Measurements from ENCODE around the gene LMOD1.

LMOD1 gene

DNA sequence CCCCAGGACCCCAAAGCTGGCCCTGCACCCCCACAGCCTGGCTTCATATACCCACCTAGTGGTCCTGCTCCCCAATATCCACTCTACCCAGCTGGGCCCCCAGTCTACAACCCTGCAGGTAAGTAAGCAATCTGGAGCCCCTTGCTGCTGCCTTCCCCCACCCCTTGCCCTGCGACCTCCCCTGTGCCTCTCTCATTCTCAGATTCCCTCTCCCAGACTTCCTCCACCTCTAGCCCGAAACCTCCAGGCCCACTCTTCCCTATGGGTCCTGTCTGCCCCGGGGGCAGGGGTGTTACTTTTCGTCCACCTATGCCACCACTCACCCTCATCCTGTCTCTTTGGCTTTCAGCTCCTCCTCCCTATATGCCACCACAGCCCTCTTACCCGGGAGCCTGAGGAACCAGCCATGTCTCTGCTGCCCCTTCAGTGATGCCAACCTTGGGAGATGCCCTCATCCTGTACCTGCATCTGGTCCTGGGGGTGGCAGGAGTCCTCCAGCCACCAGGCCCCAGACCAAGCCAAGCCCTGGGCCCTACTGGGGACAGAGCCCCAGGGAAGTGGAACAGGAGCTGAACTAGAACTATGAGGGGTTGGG lies 54.8 kb downstream of the LMOD1 start:
- no peak for DNase-seq (ENCODE audit: low read depth in 2 of 2)

DNA sequence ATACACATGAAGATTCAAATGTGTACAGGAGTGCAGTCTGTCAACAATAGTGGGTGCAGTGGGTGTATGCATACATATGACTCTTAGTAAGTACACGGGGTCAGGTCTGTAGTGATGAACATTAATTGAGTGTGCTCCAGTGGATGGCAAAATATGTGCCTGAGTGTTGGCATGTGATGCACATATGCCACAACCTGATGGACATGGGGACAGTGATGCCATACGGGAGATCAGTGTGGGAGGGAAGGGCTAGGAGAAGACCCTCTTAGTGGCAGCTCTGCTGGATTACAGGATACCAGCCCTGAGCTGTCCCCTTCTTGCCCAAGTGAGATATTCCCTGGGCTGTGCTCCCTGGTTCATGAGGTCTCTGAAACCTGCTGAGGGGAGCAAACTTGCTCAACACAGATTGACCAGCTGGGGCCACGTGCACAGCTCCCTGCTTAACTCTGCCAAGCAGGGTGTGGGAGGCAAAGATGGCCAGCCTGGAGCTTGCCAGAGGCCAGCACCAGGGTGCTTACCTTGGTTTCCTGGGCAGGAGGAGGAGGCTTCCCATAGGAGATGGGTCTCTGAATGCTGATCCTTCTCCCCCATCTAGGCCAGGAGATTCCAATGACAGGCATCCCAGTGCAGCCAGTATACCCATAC lies 55.4 kb downstream of the LMOD1 start:
- DNase-seq (ENCODE audit: low read depth in 2 of 2): no peak

DNA sequence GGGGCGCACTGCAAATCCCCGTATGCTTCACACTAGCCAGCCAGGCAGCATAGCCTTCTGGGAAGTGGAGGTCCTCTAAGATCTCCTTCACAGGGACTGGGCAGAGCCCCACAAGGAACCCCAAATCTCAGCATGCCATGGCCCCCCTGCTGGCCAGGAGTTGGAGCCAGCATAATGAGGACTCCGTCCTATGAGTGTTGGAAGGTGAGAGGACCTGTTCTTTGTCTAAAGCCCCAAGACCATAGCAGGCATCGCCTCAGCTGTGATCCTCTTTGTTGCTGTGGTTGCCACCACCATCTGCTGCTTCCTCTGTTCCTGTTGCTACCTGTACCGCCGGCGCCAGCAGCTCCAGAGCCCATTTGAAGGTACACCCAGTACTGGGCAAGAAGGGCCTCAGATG lies 56.1 kb downstream of the LMOD1 start:
- no peak for DNase-seq (ENCODE audit: low read depth in 2 of 2)

DNA sequence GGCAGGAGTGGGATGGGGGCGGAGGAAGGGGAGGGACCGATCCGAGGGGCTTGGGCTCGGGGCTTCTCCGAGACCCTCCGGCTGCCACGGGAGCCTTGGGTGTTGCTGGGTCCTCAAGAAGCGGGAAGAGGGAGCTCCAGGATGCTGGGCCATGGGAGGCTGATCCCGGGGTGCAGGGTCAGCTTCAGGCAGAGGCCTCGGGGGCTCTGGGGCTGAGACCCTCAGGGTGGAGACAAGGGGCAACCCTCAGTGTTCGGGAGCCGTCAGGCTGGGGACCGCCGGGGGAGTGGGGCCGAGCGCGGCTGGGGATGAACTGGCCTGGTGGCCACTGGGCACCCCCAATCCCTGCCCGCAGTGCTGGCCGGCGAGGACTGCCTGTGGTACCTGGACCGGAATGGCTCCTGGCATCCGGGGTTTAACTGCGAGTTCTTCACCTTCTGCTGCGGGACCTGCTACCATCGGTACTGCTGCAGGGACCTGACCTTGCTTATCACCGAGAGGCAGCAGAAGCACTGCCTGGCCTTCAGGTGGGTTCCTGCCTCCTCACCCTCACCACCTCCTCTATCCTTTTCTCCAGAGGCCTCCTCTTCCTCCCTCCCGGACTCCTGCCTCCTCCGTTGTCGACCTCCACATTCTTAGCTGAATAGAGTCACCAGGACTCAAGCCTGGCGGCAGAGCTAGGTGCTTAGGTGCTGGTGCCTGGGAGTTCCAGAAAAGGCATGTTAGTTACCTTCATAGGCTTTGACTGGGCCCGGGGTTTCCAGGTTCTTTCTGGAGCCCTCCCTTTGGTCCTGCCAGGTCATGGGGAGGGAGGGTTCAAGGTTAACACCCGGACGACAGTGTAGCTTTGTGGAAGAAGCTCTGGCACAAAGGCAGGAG lies 57.0 kb downstream of the LMOD1 start:
- no peak for DNase-seq (ENCODE audit: low read depth in 2 of 2)

DNA sequence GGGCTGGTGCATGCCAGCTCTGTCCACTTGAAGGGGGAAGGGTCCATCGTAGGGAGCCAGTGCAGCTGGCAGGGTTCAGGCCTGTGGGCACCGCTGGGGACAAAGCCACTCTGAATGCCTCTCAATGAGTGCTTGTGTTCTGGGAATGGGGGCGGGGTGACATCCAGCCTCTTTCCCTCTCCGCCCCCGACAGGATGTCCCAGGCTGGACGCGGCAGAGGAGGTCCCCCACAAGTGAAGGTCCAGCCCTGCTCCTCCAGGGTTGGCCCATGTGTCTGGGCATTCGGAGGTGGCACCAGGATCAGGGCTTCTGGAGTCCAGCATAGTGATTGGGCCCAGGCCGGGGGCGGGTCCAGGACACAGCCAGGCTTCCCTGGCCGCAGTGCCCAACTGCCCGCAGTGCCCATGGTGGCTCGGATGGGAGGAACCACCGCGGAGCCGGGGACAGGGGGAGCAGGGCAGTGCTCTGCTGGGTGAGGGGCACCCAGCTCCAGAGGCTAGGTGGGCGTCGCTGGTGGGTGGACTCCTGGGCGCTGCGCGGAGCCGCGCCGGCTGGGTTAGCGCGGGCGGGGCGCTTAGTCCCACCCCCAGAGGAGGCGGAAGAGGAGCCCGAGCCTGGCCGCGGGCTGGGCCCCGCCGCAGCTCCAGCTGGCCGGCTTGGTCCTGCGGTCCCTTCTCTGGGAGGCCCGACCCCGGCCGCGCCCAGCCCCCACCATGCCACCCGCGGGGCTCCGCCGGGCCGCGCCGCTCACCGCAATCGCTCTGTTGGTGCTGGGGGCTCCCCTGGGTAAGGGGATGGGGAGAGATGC lies 57.9 kb downstream of the LMOD1 start, which contains the start of gene SHISA4:
Gene SHISA4 (plus strand): TSS at position 617 of the 808 bp plus-strand sequence. CDS start 97 bp downstream, at position 714.
- no peak for DNase-seq (ENCODE audit: low read depth in 2 of 2)

DNA sequence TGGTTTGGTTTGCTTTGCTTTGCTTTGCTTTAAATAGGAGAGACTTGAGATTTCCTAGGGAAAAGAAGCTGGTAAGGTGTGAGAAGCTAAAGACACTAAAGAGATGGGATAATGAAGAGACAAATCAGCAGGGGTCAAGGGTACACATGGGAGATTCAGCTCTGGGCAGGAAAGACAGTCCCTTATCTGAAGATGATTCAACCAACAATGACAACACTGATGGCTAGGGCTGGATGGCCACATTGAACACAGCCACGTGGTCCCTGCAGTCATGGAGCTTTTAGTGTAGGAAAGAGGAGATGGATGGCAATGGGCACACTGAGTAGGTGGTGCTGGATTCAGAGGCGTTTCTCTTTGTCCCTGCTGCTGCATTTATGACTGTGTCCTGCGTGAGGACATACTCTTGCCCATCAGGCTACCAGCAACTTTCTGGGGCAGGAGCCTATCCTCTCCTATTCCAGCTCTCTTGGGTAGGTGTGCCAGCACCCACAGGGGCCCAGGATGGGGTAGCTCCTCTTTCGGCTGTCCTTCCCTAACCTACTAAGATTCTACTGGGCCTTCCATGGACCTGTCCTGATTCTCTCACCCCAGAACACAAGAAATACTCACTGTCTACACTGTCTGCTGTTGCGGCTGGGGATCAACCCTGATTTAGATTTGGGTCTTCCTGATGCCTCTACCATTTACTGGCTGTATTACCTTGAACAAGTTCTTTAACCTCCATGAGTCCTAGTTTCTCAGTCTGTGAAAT lies 59.1 kb downstream of the LMOD1 start:
- DNase-seq (ENCODE audit: low read depth in 2 of 2): no peak

DNA sequence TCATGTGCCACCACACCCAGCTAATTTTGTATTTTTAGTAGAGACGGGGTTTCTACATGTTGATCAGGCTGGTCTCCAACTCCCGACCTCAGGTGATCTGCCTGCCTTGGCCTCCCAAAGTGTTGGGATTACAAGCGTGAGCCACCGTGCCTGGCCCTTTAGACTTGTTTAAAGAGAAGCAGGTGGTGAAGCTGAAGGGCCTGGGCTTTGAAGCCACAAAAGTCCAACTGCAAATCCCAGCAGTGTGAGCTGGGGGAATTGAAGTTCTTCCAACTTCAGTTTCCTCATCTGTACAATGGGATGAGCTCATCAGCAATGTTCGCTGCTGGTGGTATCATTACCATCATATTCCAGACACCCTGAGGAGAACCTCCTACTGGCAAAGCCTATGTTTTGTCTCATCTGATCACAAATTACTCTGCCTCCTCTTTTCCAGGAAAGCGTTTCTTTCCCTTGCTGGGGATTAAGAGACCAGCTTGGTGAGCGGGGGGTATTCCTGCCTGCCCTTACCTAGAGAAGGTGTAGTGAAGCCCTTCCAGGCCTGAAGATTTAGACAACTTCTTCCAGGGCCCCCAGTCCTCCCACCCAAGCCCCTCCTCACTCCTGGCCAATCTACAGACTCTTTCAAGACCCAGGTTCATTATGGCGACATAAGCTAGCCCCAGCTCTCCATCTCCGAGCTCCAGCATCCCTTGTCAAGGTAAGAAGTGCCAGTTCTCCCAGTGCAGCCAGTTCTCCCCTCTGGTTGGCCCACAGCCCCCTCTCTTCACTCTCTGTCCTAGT lies 60.1 kb downstream of the LMOD1 start:
- DNase-seq (ENCODE audit: low read depth in 2 of 2): no peak

DNA sequence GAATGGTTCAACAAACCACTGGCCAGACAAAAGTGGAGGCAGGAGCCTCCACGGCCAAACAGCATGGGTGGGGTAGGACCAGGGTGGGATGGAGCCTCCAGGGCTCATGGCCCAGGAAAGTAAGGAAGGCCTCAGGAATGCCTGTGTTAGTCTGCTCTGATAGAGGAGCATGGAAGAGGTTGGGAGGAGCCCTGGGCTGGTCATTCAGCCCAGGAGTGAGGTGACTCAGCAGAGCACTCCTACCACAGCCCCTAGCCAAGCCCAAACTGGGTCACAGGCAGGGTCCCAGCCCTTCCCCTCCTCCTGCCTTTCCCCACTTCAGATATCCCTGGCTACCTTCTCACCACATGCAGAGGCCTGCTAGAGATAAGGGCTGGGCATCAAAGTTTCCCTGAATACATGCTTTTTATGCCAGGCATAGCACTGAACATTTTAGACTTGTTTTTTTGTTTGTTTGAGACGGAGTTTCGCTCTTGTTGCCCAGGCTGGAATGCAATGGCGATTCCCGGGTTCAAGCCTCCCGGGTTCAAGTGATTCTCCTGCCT lies 60.7 kb downstream of the LMOD1 start:
- DNase-seq (ENCODE audit: low read depth in 2 of 2): no peak

DNA sequence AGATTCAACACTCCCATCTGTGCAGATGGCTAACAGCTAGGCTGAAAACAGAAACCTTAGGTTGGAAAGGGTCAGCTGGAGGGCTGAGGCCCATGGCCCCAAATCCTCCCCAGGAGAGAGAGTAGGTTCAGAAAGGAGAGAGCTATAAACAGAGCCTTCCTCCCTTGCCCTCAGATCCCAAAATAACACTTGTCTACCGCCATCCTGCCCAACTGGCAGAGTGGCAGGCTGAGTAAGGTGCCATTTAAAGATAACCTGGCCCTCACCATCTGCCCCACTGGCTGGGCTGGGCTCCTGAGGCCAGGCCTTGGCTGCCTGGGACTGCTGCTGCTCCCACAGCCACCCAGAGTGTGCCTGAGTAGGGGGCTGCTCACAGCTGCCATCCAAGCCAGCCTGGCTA lies 61.9 kb downstream of the LMOD1 start:
- no peak for DNase-seq (ENCODE audit: low read depth in 2 of 2)

DNA sequence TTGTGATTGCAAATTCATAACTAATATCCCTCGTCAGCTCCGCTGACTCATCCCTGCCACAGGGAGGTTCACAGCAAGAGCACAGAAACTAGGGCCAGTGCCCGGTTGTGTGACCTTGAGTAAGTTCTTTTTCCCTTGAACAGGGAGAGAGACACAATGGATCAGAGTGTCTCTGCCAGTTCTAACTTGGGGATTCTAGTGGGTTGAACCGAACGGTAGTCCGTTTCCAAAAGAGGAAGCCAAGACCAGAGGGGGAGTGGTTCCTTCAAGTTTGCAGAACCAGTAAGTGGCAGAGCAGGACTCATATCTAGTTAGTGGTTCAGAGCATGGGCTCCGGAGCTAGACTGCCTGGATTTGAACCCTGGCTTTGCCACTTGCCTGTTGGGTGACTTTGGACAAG lies 62.6 kb downstream of the LMOD1 start:
- DNase-seq (ENCODE audit: low read depth in 2 of 2): no peak

DNA sequence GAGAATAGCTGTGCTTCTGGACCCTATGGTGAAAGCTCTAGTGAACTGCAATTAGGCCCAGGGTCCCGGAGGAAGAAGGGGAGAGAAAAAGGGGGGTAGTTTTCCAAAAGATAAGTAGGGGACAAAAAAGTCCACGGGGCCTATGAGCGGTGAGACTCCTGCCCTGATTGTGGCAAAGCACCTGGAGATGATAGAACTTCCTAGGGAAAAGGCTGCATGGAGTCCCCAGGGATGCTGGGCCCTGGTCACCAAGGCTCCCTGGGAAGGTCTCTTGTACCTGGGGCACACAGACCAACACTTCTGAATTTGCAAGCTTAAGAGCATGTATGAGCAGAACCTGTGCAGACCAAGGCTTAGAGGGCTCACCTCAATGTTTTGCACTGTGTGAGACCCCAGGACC lies 63.1 kb downstream of the LMOD1 start:
- DNase-seq (ENCODE audit: low read depth in 2 of 2): no peak

DNA sequence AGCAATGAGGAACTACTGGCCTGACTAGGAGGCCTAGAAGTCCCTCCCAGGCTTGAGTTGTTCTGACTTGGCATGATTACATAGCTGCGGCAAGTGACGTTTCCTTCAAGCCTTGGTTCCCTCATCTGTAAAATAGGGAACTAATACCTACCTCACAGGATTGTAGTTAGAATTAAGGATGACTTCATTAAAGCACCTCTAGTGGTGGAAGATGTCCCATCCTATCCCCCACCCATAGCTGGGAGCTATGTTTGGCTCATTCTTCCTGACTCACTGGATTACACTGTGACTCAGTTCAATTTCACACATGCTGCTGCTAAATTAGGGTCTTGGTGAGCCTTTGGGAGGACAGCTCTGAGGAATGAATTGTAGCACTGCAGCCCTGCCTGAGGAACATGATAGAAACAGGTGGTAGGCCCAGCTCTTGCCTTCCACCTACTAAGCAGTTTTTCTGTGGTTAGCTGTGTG lies 63.6 kb downstream of the LMOD1 start:
- no peak for DNase-seq (ENCODE audit: low read depth in 2 of 2)

DNA sequence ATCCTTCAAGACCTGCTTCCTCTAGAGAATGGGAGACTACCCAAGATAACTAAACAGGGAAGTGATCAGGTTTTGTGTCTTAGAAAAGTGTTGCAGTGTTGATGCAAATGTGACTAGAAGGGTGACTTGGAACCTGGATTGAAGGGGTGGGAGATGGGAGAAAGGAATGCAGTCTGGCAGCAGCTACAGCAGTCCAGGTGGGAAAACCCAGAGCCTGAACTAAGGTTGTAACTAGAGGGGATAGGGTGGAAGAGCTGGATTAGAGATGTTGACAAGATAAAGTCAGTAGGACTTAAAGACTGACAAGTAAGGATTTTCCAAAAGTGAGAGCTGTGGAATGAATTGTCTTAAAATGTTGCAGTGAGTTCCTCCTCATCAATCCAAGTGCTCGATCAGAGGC lies 64.7 kb downstream of the LMOD1 start:
- DNase-seq (ENCODE audit: low read depth in 2 of 2): no peak

DNA sequence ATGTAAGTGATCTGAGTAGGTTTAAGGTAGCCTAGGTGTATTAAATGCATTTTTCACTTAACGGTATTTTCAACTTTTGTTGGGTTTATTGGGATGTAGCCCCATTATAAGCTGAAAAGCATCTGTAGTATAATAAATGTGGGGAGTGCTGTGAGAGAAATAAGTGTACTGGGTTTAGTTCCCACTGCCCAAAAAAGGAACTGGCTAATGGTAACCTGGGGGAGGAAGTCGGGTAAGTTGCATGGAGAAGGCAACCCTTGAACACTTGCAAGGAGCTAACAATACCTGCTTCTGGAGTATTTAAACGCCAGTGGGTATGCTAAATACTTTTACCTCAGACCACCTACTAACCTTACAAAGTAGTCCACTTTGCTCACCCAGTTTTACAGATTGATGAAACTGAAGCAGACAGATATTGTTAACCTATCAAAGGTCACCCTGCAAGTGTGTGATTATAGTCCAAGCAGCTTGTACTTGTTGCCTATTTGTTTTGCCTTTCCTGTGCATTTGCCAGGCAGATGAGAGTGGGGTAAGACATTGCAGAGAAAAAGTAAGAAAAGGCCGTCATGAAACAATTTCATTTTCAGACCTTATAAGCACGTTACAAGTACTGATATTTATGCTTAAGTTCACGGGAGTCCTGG lies 65.3 kb downstream of the LMOD1 start:
- DNase-seq (ENCODE audit: low read depth in 2 of 2): no peak

DNA sequence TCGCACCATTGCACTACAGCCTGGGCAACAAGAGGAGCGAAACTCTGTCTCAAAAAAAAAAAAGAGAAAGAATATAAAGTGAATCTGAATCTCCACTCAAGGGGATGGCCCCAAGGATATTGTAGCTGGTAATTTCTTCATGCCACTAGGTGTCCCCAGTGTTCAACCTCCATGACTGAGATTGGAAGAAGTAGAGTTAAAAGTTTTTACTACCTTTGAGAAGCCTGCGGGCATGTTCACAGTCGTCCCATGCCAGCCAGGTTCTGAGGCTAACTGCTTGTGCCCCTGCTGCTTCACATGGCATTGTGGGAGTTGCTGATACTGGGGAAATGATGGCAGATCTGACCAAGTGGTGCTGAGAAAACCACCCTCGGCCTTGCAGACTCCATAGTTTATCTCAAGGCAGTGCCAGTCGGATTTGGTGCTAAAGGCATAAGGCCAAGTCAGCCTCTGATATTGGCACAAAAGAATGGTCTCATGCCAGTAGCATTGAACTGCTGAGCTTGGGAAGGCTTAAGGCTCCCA lies 68.4 kb downstream of the LMOD1 start:
- DNase-seq (ENCODE audit: low read depth in 2 of 2): no peak

DNA sequence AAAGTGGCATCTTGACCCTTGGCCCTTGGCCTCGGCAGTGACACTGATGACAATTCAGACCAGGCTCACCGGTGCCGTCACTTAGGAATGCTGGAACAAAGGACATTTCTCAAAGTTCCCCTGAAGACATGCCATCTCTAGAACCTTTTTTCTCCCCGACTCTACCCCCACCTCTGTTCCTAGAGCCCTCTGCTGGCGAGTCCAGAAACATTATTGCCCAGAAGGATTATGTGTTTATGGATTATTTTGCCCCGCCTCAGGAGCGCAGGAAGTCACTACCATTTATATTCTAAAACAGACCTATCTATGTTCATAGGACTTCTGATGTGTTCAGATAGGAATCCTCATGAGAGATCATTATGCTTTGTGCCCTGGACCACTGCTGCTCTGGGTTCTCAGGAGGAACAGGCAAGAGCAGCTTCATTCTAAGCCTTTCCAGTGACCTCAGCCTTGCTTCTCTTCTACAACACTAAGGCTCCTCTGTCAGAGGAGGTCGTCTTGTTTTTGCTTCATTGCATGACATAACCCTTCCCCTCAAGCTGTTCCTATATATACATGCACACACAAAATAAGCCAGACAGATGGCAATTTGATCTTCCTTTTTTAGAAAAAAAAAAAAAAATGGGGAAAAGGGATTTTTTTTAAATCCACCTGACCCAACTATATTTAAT lies 70.1 kb downstream of the LMOD1 start:
- no peak for DNase-seq (ENCODE audit: low read depth in 2 of 2)

DNA sequence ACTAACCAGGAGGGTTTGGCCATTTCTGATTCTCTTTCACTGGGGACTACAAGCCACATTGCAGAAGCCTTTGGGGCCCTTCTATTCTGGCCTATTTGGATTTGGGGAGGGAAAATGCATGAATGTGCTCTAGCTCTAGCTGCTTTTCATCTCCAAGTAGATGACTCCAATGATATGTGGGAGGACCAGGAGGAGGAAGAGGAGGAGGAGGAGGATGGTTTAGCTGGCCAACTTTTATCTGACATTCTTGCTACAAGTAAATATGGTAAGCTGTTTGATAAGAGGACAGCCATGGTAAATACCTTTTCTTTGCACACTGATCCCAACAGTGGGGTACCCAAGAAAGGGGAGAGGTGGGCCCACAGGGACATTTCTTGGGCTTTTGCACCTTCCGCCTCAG lies 71.7 kb downstream of the LMOD1 start:
- no peak for DNase-seq (ENCODE audit: low read depth in 2 of 2)

DNA sequence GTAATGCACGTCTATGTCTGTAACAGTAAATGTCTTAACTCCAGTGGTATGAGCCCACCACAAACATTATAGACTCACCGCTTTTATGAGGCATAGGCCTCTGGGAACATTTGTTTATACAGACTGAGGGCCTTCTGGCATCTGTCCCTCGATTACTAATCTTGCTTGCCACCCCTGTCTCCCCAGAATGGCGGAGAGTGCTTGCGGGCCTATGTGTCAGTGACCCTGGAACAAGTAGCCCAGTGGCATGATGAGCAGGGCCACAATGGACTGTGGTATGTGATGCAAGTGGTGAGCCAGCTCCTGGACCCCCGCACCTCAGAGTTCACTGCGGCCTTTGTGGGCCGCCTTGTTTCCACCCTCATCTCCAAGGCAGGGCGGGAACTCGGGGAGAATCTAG lies 76.0 kb downstream of the LMOD1 start:
- no peak for DNase-seq (ENCODE audit: low read depth in 2 of 2)

DNA sequence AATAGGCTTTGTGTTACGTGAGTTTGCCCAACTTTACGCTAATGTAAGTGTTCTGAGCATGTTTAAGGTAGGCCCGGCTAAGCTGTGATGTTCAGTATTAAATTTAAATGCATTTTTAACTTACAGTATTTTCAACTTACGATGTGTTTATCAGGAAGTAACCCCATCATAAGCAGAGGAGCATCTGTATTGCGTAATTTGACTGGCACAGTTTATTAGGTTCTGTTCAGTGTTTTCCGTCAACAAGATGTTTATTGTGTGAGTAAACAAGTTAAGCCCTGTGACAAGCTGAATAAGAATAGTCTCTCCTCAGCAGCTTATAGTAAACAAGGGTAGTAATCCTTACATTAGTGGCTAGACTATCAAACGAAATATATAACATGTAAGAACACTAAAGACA lies 84.9 kb downstream of the LMOD1 start:
- DNase-seq (ENCODE audit: low read depth in 2 of 2): no peak
